GM12878 (cell line): ENCODE results near the gene SASH3.

ENCODE experiments used
- CBX3 ChIP-seq: fragments of 200-600 bp; sonication (generic); IDR thresholded peaks from 2 replicates; pipeline ENCODE4 v1.6.1; 2016; ENCODE audit warnings: low read depth, borderline replicate concordance
- CREB1 ChIP-seq: IDR thresholded peaks from 2 replicates; pipeline ENCODE4 v1.6.1; 2012; ENCODE audit warnings: low read depth, mild to moderate bottlenecking, inconsistent platforms
- EZH2 ChIP-seq: IDR thresholded peaks from 2 replicates; pipeline ENCODE4 v1.6.1; 2012; ENCODE audit warnings: low read depth, mild to moderate bottlenecking, control low read depth, inconsistent platforms, low read length, borderline replicate concordance; ENCODE audit not compliant: control insufficient read depth
- LARP7 ChIP-seq: fragments of 450-650 bp; IDR thresholded peaks from 2 replicates; pipeline ENCODE4 v1.6.1; 2017; ENCODE audit warnings: mild to moderate bottlenecking
- POLR2A ChIP-seq: IDR thresholded peaks from 2 replicates; pipeline ENCODE4 v1.6.1; 2011; ENCODE audit warnings: low read depth, mild to moderate bottlenecking, low read length
- POLR2AphosphoS5 ChIP-seq: IDR thresholded peaks from 2 replicates; pipeline ENCODE4 v1.6.1; 2011; ENCODE audit warnings: mild to moderate bottlenecking, low read length, inconsistent platforms
- RAD21 ChIP-seq: IDR thresholded peaks from 2 replicates; pipeline ENCODE4 v1.6.1; 2011; ENCODE audit warnings: mild to moderate bottlenecking, low read depth, low read length, moderate library complexity; ENCODE audit not compliant: insufficient read depth
- TCF12 ChIP-seq: IDR thresholded peaks from 2 replicates; pipeline ENCODE4 v1.6.1; 2011; ENCODE audit warnings: low read depth, mild to moderate bottlenecking, low read length
- TF ChIP-seq, protein P1 (sequence below), 3 experiments: IDR thresholded peaks in 2 of 3; conservative IDR thresholded peaks in 1 of 3; 2 replicates each; pipeline ENCODE4 v1.5.1; 2011; ENCODE audit warnings: low read depth in 3 of 3, low read length in 3 of 3, mild to moderate bottlenecking in 3 of 3, control low read depth in 2 of 3, moderate library complexity in 2 of 3, inconsistent platforms in 1 of 3, mixed read lengths in 1 of 3; ENCODE audit not compliant: control insufficient read depth in 2 of 3, insufficient read depth in 1 of 3; ENCODE audit errors: extremely low read depth in 1 of 3
- TF ChIP-seq, protein P2 (sequence below): IDR thresholded peaks from 2 replicates; pipeline ENCODE4 v1.6.1; 2012; ENCODE audit warnings: low read depth, low read length, improper control_type of control experiment
- TF ChIP-seq, protein P3 (sequence below): IDR thresholded peaks from 2 replicates; pipeline ENCODE4 v1.6.1; 2012; ENCODE audit warnings: mild to moderate bottlenecking, low read depth, low read length

DNA sequence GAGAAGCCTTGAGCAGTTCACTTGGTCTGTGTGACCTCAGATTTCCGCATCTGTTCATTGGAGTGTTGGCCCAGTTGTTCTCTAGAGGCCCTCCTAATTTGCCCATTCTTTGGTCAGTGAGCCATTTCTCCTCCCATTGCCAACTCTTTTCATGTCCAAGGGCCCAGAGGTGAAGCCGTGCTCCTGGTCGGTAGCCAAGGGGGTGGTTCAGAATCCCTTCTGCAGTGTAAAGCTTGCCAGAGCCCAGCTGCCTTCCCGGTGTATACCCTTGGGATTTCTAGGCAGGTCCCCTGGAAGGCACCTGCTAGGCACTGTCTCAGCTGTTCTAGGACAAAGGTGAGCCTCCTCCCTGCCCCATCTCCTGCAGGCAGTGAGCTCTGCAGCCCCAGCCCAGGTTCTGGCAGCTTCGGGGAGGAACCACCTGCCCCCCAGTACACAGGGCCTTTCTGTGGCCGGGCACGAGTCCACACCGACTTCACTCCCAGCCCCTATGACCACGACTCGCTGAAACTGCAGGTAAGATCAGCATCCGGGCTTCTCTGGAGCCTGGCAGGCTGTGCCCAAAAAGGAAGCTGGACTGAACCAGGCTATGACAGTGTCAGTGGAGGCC, 12.3 kb downstream of the SASH3 start:
- TF ChIP-seq, protein P1, sequence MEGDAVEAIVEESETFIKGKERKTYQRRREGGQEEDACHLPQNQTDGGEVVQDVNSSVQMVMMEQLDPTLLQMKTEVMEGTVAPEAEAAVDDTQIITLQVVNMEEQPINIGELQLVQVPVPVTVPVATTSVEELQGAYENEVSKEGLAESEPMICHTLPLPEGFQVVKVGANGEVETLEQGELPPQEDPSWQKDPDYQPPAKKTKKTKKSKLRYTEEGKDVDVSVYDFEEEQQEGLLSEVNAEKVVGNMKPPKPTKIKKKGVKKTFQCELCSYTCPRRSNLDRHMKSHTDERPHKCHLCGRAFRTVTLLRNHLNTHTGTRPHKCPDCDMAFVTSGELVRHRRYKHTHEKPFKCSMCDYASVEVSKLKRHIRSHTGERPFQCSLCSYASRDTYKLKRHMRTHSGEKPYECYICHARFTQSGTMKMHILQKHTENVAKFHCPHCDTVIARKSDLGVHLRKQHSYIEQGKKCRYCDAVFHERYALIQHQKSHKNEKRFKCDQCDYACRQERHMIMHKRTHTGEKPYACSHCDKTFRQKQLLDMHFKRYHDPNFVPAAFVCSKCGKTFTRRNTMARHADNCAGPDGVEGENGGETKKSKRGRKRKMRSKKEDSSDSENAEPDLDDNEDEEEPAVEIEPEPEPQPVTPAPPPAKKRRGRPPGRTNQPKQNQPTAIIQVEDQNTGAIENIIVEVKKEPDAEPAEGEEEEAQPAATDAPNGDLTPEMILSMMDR (IDR thresholded peaks at IDR 0.05 in 2 of 3, conservative IDR thresholded peaks at IDR 0.05 in 1 of 3; ENCODE audit: control insufficient read depth in 2 of 3, extremely low read depth in 1 of 3, insufficient read depth in 1 of 3, low read depth in 3 of 3, low read length in 3 of 3) = no peak
- TF ChIP-seq EZH2 = no peak
- no peak for TF ChIP-seq CREB1
- TF ChIP-seq POLR2AphosphoS5 = no peak
- TF ChIP-seq, protein P2, sequence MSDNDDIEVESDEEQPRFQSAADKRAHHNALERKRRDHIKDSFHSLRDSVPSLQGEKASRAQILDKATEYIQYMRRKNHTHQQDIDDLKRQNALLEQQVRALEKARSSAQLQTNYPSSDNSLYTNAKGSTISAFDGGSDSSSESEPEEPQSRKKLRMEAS = no peak
- TF ChIP-seq CBX3 = no peak
- no peak for TF ChIP-seq TCF12
- TF ChIP-seq LARP7 = no peak
- TF ChIP-seq RAD21 = no peak
- TF ChIP-seq POLR2A = no peak
- TF ChIP-seq, protein P3, sequence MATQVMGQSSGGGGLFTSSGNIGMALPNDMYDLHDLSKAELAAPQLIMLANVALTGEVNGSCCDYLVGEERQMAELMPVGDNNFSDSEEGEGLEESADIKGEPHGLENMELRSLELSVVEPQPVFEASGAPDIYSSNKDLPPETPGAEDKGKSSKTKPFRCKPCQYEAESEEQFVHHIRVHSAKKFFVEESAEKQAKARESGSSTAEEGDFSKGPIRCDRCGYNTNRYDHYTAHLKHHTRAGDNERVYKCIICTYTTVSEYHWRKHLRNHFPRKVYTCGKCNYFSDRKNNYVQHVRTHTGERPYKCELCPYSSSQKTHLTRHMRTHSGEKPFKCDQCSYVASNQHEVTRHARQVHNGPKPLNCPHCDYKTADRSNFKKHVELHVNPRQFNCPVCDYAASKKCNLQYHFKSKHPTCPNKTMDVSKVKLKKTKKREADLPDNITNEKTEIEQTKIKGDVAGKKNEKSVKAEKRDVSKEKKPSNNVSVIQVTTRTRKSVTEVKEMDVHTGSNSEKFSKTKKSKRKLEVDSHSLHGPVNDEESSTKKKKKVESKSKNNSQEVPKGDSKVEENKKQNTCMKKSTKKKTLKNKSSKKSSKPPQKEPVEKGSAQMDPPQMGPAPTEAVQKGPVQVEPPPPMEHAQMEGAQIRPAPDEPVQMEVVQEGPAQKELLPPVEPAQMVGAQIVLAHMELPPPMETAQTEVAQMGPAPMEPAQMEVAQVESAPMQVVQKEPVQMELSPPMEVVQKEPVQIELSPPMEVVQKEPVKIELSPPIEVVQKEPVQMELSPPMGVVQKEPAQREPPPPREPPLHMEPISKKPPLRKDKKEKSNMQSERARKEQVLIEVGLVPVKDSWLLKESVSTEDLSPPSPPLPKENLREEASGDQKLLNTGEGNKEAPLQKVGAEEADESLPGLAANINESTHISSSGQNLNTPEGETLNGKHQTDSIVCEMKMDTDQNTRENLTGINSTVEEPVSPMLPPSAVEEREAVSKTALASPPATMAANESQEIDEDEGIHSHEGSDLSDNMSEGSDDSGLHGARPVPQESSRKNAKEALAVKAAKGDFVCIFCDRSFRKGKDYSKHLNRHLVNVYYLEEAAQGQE = no peak
